Sigmoid colon (tissue), 7 donors: ENCODE data around the gene EIF2S2. TPM values are rescaled to one million over a fixed set of nuclear protein-coding genes. Genes with fewer than 3 reads are reported as not detected.

ENCODE experiments used
- DNase-seq: peaks from one replicate; pipeline ENCODE4 v3.0.0-alpha.2; 2019
- H3K27ac ChIP-seq, 4 donors: fragments of 200-600 bp; sonication (generic); one replicate each; pipeline ENCODE4 v1.5.1; 2016 to 2019; ENCODE audit warnings: mild to moderate bottlenecking in 1 of 4
- H3K27me3 ChIP-seq, 3 donors: fragments of 200-600 bp; sonication (generic); one replicate each; pipeline ENCODE4 v1.5.1; 2019; ENCODE audit warnings: mild to moderate bottlenecking in 1 of 3
- H3K36me3 ChIP-seq, 4 donors: fragments of 200-600 bp; sonication (generic); one replicate each; pipeline ENCODE4 v1.5.1; 2016 to 2019
- H3K4me1 ChIP-seq, 4 donors: fragments of 200-600 bp; sonication (generic); one replicate each; pipeline ENCODE4 v1.5.1; 2017 to 2019
- H3K4me3 ChIP-seq, 4 donors: fragments of 200-600 bp; sonication (generic); one replicate each; pipeline ENCODE4 v1.5.1; 2017 to 2019; ENCODE audit warnings: mild to moderate bottlenecking in 2 of 4, moderate library complexity in 1 of 4
- H3K9me3 ChIP-seq, 4 donors: fragments of 200-600 bp in 3 of 4; sonication (generic) in 3 of 4; one replicate each; pipeline versions ENCODE4 v1.5.1 to v1.6.1; 2013 to 2019
- EP300 ChIP-seq, 4 donors: sonication (generic); formaldehyde crosslinking; IDR thresholded peaks; one replicate each; pipeline ENCODE4 v1.6.1; 2017; ENCODE audit warnings: antibody characterized with exemption in 4 of 4
- POLR2A ChIP-seq, 2 donors: fragments of 450-650 bp; IDR thresholded peaks; one replicate each; pipeline ENCODE4 v1.6.1; 2016; ENCODE audit warnings: antibody characterized with exemption in 2 of 2, mild to moderate bottlenecking in 2 of 2, moderate library complexity in 2 of 2
- POLR2AphosphoS5 ChIP-seq, 4 donors: sonication (generic); formaldehyde crosslinking; IDR thresholded peaks; one replicate each; pipeline ENCODE4 v1.6.1; 2017; ENCODE audit warnings: antibody characterized with exemption in 4 of 4
- WGBS, 2 donors: extraction: QIAGEN DNeasy Blood & Tissue Kit; methylation state at CpG; one replicate each; pipeline ENCODE4 v1.1.7; 2013; 5-methylcytosine and 5-hydroxymethylcytosine counted together
- intact Hi-C: fragments of 100-400 bp; cut with DNase I; formaldehyde crosslinking; loops from one replicate; pipeline ENCODE4 v1.15.1; 2023
- polyA plus RNA-seq, 3 donors: library from polyadenylated mRNA; stranded (reverse); fragments of 200-250 nt; gene quantifications; one replicate each; pipeline ENCODE4 v1.2.3, GENCODE V29; 2013
- total RNA-seq, 4 donors: library from RNA; depleted of rRNA; stranded (reverse); fragments of >200 nt; gene quantifications; one replicate each; pipeline ENCODE4 v1.1.0, GENCODE V29; 2016
- TF ChIP-seq, protein P1 (sequence below), 4 experiments: fragments of 450-650 bp in 3 of 4; fragments of 200-600 bp in 1 of 4; IDR thresholded peaks; one replicate each; pipeline ENCODE4 v1.5.1; 2016 to 2019; ENCODE audit warnings: antibody characterized with exemption in 4 of 4, mild to moderate bottlenecking in 3 of 4, moderate library complexity in 2 of 4
- donor health status: healthy with polysubstance abuse.
- donor health status: Bipolar disorder and iron deficiency.
- donor health status: healthy.

The EIF2S2 gene
- total and polyA plus RNA-seq, 7 donors = 44.6 to 69.8 (median 52.8) TPM

DNA sequence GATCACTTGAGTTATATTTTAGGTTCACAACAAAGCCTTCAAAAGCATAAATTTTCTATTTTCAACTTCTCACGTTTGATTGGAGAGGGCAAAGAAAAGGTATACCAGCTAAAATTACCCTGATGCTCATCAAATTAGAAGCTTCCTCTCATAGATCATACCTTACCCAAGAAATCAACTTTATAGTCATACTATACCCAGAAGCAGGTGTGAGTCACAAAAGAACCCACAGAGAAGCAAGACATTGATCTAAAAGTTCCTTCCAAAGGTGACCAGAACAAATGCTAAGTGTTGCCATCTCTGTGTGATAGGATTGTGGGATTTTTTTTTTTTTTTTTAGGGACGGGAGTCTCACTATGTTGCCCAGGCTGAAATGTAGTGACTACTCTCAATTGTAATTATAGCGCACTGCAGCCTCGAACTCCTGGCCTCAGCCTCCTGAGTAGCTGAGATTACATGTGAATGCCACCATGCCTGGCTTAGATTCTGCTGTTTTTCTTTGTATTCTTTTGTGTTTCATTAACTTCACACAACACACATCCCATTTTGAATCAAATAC is 3.3 kb downstream of the EIF2S2 start:
- WGBS, 2 donors = 76 to 82% methylated on average over 4 of the region's 4 CpGs
- peaks cover 0 to 59% (median 49%) of the 10 kb centered on the region in 4 donors for H3K4me1 ChIP-seq
- intact Hi-C loops = no loop called here
- no peak for DNase-seq
- peaks cover 0 to 38% (median 21%) of the 10 kb centered on the region in 4 donors for H3K36me3 ChIP-seq
- H3K27ac ChIP-seq = no peak overlapping the region
- TF ChIP-seq EP300 (IDR thresholded peaks at IDR 0.05) = no peak
- TF ChIP-seq, protein P1, sequence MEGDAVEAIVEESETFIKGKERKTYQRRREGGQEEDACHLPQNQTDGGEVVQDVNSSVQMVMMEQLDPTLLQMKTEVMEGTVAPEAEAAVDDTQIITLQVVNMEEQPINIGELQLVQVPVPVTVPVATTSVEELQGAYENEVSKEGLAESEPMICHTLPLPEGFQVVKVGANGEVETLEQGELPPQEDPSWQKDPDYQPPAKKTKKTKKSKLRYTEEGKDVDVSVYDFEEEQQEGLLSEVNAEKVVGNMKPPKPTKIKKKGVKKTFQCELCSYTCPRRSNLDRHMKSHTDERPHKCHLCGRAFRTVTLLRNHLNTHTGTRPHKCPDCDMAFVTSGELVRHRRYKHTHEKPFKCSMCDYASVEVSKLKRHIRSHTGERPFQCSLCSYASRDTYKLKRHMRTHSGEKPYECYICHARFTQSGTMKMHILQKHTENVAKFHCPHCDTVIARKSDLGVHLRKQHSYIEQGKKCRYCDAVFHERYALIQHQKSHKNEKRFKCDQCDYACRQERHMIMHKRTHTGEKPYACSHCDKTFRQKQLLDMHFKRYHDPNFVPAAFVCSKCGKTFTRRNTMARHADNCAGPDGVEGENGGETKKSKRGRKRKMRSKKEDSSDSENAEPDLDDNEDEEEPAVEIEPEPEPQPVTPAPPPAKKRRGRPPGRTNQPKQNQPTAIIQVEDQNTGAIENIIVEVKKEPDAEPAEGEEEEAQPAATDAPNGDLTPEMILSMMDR (IDR thresholded peaks at IDR 0.05) = no peak
- TF ChIP-seq POLR2AphosphoS5 (IDR thresholded peaks at IDR 0.05) = no peak
- TF ChIP-seq POLR2A (IDR thresholded peaks at IDR 0.05) = no peak
- no peaks in the 10 kb centered on the region for H3K27me3 ChIP-seq
- H3K4me3 ChIP-seq = no peak overlapping the region
- no peaks in the 10 kb centered on the region for H3K9me3 ChIP-seq

DNA sequence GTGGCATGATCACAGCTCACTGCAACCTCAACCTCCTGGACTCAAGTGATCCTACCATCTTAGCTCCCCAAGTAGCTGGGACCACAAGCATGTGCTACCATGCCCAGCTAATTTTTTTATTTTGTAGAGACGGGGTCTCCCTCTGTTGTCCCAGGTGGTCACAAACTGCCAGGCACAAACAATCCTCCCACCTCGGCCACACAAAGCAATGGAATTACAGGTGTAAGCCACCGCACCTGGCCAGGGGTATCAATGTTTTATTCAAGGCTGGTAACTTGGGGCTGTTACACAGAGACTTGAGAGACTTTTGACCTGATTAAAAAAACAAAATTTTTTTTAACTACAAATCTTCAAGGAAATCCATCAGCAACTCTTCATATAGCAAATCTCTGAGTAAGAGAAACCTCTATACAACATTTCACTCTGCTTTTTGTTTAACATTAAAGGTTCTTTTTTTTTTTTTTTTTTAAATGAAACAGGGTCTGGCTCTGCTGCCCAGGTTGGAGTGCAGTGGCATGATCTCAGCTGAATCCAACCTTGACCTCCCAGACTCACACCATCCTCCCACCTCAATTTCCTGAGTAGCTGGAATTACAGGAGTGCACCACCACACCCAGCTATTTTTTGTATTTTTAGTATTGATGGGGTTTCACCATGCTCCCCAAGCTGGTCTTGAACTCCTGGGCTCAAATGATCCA is 5.9 kb downstream of the EIF2S2 start:
- Histone ChIP-seq H3K4me3 (no peak overlapping the region), H3K4me1 (peaks cover 0 to 55% (median 45%) of the 10 kb centered on the region in 4 donors), H3K27ac (no peak overlapping the region), H3K27me3 (no peaks in the 10 kb centered on the region), H3K9me3 (no peaks in the 10 kb centered on the region), H3K36me3 (peaks cover 9 to 64% (median 40%) of the 10 kb centered on the region in 4 donors)
- intact Hi-C loops = no loop called here
- 96% methylated on average over 3 of the region's 3 CpGs for WGBS, 2 donors
- no peak for DNase-seq
- TF ChIP-seq POLR2A (IDR thresholded peaks at IDR 0.05) (no peak), EP300 (IDR thresholded peaks at IDR 0.05) (no peak), POLR2AphosphoS5 (IDR thresholded peaks at IDR 0.05) (no peak)
- TF ChIP-seq, protein P1 (IDR thresholded peaks at IDR 0.05) = no peak

- Histone ChIP-seq H3K27me3 (no peaks in the 10 kb centered on the region), H3K27ac (no peak overlapping the region), H3K36me3 (peaks cover 9 to 75% (median 39%) of the 10 kb centered on the region in 4 donors), H3K4me1 (peaks cover 0 to 35% (median 24%) of the 10 kb centered on the region in 4 donors), H3K4me3 (no peak overlapping the region), H3K9me3 (no peaks in the 10 kb centered on the region)
- no peak for DNase-seq
- intact Hi-C loops = no loop called here
- TF ChIP-seq POLR2AphosphoS5 (IDR thresholded peaks at IDR 0.05) (no peak), POLR2A (IDR thresholded peaks at IDR 0.05) (no peak), EP300 (IDR thresholded peaks at IDR 0.05) (no peak)
- TF ChIP-seq, protein P1 (IDR thresholded peaks at IDR 0.05) = no peak
- WGBS, 2 donors = 84 to 93% methylated on average over 3 of the region's 3 CpGs
Measured at GRCh38 chr20:34104059-34104458, 8.0 kb downstream of the EIF2S2 start.

DNA sequence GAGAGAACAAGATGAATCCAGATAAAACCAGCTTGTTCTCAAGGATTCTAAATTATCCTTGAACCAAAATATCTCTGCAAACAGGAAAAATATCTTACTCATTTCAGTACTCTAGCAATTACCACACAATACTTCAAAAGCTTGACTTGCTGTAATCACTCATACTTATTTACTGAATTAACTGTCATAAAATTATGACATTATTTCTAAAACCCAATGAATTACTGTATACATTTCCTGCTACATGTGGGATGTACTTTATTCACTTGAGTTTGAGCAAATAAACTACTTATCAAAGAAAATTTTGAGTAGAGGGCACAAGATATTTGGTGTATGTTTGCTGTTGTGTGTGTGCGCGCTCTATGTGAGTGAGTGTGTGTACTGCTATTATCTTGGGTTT is 9.7 kb downstream of the EIF2S2 start:
- intact Hi-C loops = no loop called here
- no peak for DNase-seq
- TF ChIP-seq, protein P1 (IDR thresholded peaks at IDR 0.05) = no peak
- TF ChIP-seq POLR2A (IDR thresholded peaks at IDR 0.05) = no peak
- no peak for TF ChIP-seq EP300 (IDR thresholded peaks at IDR 0.05)
- no peak for TF ChIP-seq POLR2AphosphoS5 (IDR thresholded peaks at IDR 0.05)
- H3K9me3 ChIP-seq = no peaks in the 10 kb centered on the region
- H3K4me3 ChIP-seq = no peak overlapping the region
- H3K4me1 ChIP-seq = peaks cover 0 to 17% (median 10%) of the 10 kb centered on the region in 4 donors
- H3K36me3 ChIP-seq = peaks cover 10 to 84% (median 43%) of the 10 kb centered on the region in 4 donors
- no peak overlapping the region for H3K27ac ChIP-seq
- 97 to 99% methylated on average over 2 of the region's 2 CpGs for WGBS, 2 donors
- H3K27me3 ChIP-seq = no peaks in the 10 kb centered on the region
